Heart left ventricle (tissue), 16 donors: Measurements from ENCODE around the gene PACSIN3. TPM values are rescaled to one million over a fixed set of nuclear protein-coding genes. Genes with fewer than 3 reads are reported as not detected.

Experiments
- ATAC-seq, 4 donors: fragments of 200-7000 bp; cut with Tn5 transposase; one replicate each; pipeline ENCODE4 v1.9.1; 2020 to 2022; ENCODE audit warnings: moderate library complexity in 4 of 4, mild to moderate bottlenecking in 3 of 4, moderate number of reproducible peaks in 1 of 4
- DNase-seq, 5 donors: peaks; one replicate each; pipeline ENCODE4 v3.0.0-alpha.2; 2020
- H3K27ac ChIP-seq, 12 donors: fragments of 200-600 bp; sonication (generic) in 4 of 12; one replicate each; pipeline versions ENCODE4 v1.5.0 to v1.8.0; 2016 to 2022; ENCODE audit warnings: mild to moderate bottlenecking in 2 of 12
- H3K27me3 ChIP-seq, 9 donors: fragments of 200-600 bp; sonication (generic) in 2 of 9; one replicate each; pipeline versions ENCODE4 v1.5.1 to v1.8.0; 2016 to 2022; ENCODE audit warnings: mild to moderate bottlenecking in 3 of 9
- H3K36me3 ChIP-seq, 9 donors: fragments of 200-600 bp; sonication (generic) in 2 of 9; one replicate each; pipeline versions ENCODE4 v1.5.0 to v1.8.0; 2018 to 2022; ENCODE audit warnings: mild to moderate bottlenecking in 2 of 9
- H3K4me1 ChIP-seq, 12 donors: fragments of 200-600 bp; sonication (generic) in 4 of 12; one replicate each; pipeline versions ENCODE4 v1.5.0 to v1.8.0; 2016 to 2022; ENCODE audit warnings: mild to moderate bottlenecking in 3 of 12
- H3K4me3 ChIP-seq, 12 donors: fragments of 200-600 bp; sonication (generic) in 4 of 12; one replicate each; pipeline versions ENCODE4 v1.5.0 to v1.8.0; 2017 to 2022; ENCODE audit warnings: mild to moderate bottlenecking in 9 of 12, moderate library complexity in 4 of 12
- H3K9me3 ChIP-seq, 12 donors: fragments of 200-600 bp; sonication (generic) in 4 of 12; one replicate each; pipeline versions ENCODE4 v1.5.0 to v1.8.0; 2016 to 2022; ENCODE audit warnings: mild to moderate bottlenecking in 1 of 12
- CTCF ChIP-seq, 12 donors: fragments of 200-600 bp; sonication (generic) in 4 of 12; IDR thresholded peaks; one replicate each; pipeline versions ENCODE4 v1.5.0 to v1.8.0; 2018 to 2022; ENCODE audit warnings: antibody characterized with exemption in 12 of 12, mild to moderate bottlenecking in 5 of 12
- POLR2A ChIP-seq, 2 donors: fragments of 450-650 bp; IDR thresholded peaks; one replicate each; pipeline ENCODE4 v1.6.1; 2017; ENCODE audit warnings: antibody characterized with exemption in 2 of 2, mild to moderate bottlenecking in 2 of 2, moderate library complexity in 2 of 2
- WGBS, 4 donors: extraction: QIAGEN DNeasy Blood & Tissue Kit in 2 of 4; methylation state at CpG; one replicate each; pipeline versions ENCODE4 v1.1.5 to v1.1.7; 2013 to 2018; 5-methylcytosine and 5-hydroxymethylcytosine counted together
- intact Hi-C, 10 donors: fragments of 100-400 bp; cut with DNase I; formaldehyde crosslinking; loops; one replicate each; pipeline versions ENCODE4 v1.11.1 to v1.14.2; 2022
- polyA plus RNA-seq, 2 donors: library from polyadenylated mRNA; stranded (reverse); fragments of 200-250 nt; gene quantifications; one replicate each; pipeline ENCODE4 v1.2.3, GENCODE V29; 2013
- total RNA-seq, 9 donors: library from RNA; depleted of rRNA in 2 of 9; stranded (reverse); fragments of >200 nt in 2 of 9; fragmentation: NEBNext Ultra II Directional in 3 of 9; extraction: Animal tissue kit (Norgen Biotek cat#: 25700) in 3 of 9; gene quantifications; one replicate each; pipeline versions ENCODE4 v1.1.0 to v1.2.4, GENCODE V29; 2016 to 2023
- donor health status: ischemic (EF 13 %, LVEDD 7.1; RV severe dilation, severe dysfunction).
- donor health status: healthy with polysubstance abuse.
- donor health status: DM: no; HTN: yes; CAD: no.
- donor health status: DM: no; HTN: no; CAD: no.
- donor health status: ischemic (EF 25% LVEDD 6.9; RV normal size, moderate dysfunction).
- donor health status: ischemic (EF 25% LVEDD 5.7; RV mildly dilated, moderate dysfunction).
- donor health status: healthy.
- donor health status: DM: yes; HTN: yes; CAD: no.
- donor health status: ischemic (EF 35%, LVEDD 5.7; RV mildly dilated, moderate dysfunction).
- donor health status: nonischemic (EF 11% LVEDD 7.7; RV severe dilation, severe dysfunction).
- donor health status: DM: yes; HTN: yes; CAD: no.
- donor health status: PGD.
- donor health status: ischemic (EF 29% LVEDD 5.4; RV normal size, mild dysfunction).
- donor health status: nonischemic (EF 23%, LVEDD 6.1; RV moderate dilation, normal function).

Gene PACSIN3
- total and polyA plus RNA-seq, 11 donors, result 123 to 330 (median 211) TPM

GRCh38 chr11:47147681-47148080 is 38.6 kb downstream of the PACSIN3 start:
- WGBS, 4 donors, result 90 to 97% (median 95%) methylated on average over 7 of the region's 7 CpGs
- intact Hi-C loops, result no loop called here
- ATAC-seq (no peak), DNase-seq (no peak)
- Histone ChIP-seq H3K36me3 (no peaks in the 10 kb centered on the region), H3K4me1 (peaks cover 0 to 29% (median 21%) of the 10 kb centered on the region in 12 donors), H3K27ac (no peak overlapping the region), H3K9me3 (no peaks in the 10 kb centered on the region), H3K27me3 (no peaks in the 10 kb centered on the region), H3K4me3 (no peak overlapping the region)
- no peak for TF ChIP-seq POLR2A (IDR thresholded peaks at IDR 0.05)
- no peak for TF ChIP-seq CTCF (IDR thresholded peaks at IDR 0.05)

DNA sequence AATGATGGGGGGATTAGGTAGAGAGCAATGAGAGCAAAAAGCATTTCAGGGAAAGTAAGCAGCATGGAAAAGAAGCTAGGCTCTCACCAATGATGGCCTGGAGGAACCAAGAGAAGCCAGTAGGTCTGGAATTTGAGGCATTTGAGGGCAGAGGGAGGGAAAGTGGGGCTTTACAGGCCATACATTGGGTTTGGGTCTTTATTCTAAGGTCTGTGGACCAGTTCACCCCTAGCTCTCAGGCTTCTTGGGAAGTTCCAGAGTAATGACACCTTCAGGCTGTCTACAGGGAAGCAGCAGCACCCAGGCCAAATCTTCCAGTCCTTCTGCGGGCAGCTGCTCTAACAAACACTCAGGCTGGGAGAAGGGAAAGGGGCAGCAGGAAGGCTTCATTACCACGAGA is 39.0 kb downstream of the PACSIN3 start:
- TF ChIP-seq CTCF (IDR thresholded peaks at IDR 0.05) (no peak), POLR2A (IDR thresholded peaks at IDR 0.05) (no peak)
- Histone ChIP-seq H3K4me1 (peaks cover 0 to 29% (median 21%) of the 10 kb centered on the region in 12 donors), H3K27me3 (no peaks in the 10 kb centered on the region), H3K9me3 (no peaks in the 10 kb centered on the region), H3K27ac (no peak overlapping the region), H3K36me3 (no peaks in the 10 kb centered on the region), H3K4me3 (no peak overlapping the region)
- ATAC-seq (no peak), DNase-seq (no peak)
- WGBS, 4 donors, result 82 to 91% (median 83%) methylated on average over 2 of the region's 2 CpGs
- intact Hi-C loops, result no loop called here

- WGBS, 4 donors, result 87 to 93% (median 90%) methylated on average over 3 of the region's 3 CpGs
- Histone ChIP-seq H3K36me3 (no peaks in the 10 kb centered on the region), H3K27ac (no peak overlapping the region), H3K27me3 (no peaks in the 10 kb centered on the region), H3K4me1 (peaks cover 0 to 26% (median 16%) of the 10 kb centered on the region in 12 donors), H3K4me3 (no peak overlapping the region), H3K9me3 (no peaks in the 10 kb centered on the region)
- TF ChIP-seq CTCF (IDR thresholded peaks at IDR 0.05) (no peak), POLR2A (IDR thresholded peaks at IDR 0.05) (no peak)
- intact Hi-C loops, result loop anchor here in 1 of 10 donors (5.0 kb wide), 1 partner anchor 227 kb away; the partner anchor contains the start of gene LRP4
- ATAC-seq (no peak), DNase-seq (no peak)
Measured at GRCh38 chr11:47144541-47144940, 41.7 kb downstream of the PACSIN3 start.

DNA sequence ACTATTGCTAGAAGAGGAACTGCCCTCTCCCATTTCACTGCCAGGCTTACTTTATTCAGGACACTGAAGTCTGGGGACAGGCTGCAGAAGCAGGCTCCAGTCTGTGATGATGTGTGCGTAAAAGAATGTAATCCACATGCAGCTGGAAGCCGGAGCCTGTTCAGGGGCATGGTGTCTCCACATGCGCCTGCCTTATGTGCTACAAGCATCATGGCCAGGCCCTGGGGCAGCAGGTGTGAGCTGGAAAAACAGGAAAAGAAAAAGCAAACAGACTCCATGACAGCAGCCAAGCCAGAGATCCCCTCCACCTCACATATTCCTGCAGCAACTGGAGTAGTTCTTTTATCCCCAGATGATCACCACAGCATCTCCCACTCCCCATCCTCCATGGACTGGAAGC is 42.9 kb downstream of the PACSIN3 start:
- Histone ChIP-seq H3K4me1 (peaks cover 0 to 15% (median 6%) of the 10 kb centered on the region in 12 donors), H3K4me3 (no peak overlapping the region), H3K9me3 (no peaks in the 10 kb centered on the region), H3K27ac (peak overlapping the region in 3 of 12 donors; percentile 41 to 58 (median 49)), H3K27me3 (no peaks in the 10 kb centered on the region), H3K36me3 (peaks cover 0 to 2% (median 0%) of the 10 kb centered on the region in 9 donors)
- TF ChIP-seq POLR2A (IDR thresholded peaks at IDR 0.05) (no peak), CTCF (IDR thresholded peaks at IDR 0.05) (no peak)
- peak in 4 of 5 donors; percentile 42 to 69 (median 56) for DNase-seq
- intact Hi-C loops, result loop anchor here in 1 of 10 donors (5.0 kb wide), 1 partner anchor 226 kb away; the partner anchor contains the start of gene LRP4
- 26 to 57% (median 48%) methylated on average over 3 of the region's 3 CpGs for WGBS, 4 donors
- peak; percentile 68 to 97 (median 90) for ATAC-seq
